ENCODE results near the gene DLX1.

Gene DLX1

GRCh38 chr2:172087780-172088244, 2.5 kb downstream of the DLX1 start:
- no peak for DNase-seq (ENCODE audit: low read depth)

- no peak for DNase-seq (ENCODE audit: low read depth)
Measured at GRCh38 chr2:172088245-172089004, 3.1 kb downstream of the DLX1 start.

GRCh38 chr2:172089005-172089504, 3.7 kb downstream of the DLX1 start:
- no peak for DNase-seq (ENCODE audit: low read depth)

- no peak for DNase-seq (ENCODE audit: low read depth)
Measured at GRCh38 chr2:172089633-172090032, 4.3 kb downstream of the DLX1 start.

- DNase-seq (ENCODE audit: low read depth), result no peak
Measured at GRCh38 chr2:172090044-172090961, 5.0 kb downstream of the DLX1 start.

GRCh38 chr2:172091000-172091641, 5.8 kb downstream of the DLX1 start:
- DNase-seq (ENCODE audit: low read depth), result no peak

- no peak for DNase-seq (ENCODE audit: low read depth)
Measured at GRCh38 chr2:172091761-172092566, 6.7 kb downstream of the DLX1 start.

- DNase-seq (ENCODE audit: low read depth), result no peak
Measured at GRCh38 chr2:172092716-172093415, 7.6 kb downstream of the DLX1 start.

- DNase-seq (ENCODE audit: low read depth), result no peak
Measured at GRCh38 chr2:172093416-172094293, 8.3 kb downstream of the DLX1 start.

GRCh38 chr2:172094294-172095145, 9.2 kb downstream of the DLX1 start:
- no peak for DNase-seq (ENCODE audit: low read depth)

- no peak for DNase-seq (ENCODE audit: low read depth)
Measured at GRCh38 chr2:172095146-172095904, 10.0 kb downstream of the DLX1 start.

- DNase-seq (ENCODE audit: low read depth), result no peak
Measured at GRCh38 chr2:172095905-172096625, 10.8 kb downstream of the DLX1 start.

- DNase-seq (ENCODE audit: low read depth), result no peak
Measured at GRCh38 chr2:172096626-172097547, 11.6 kb downstream of the DLX1 start.

- DNase-seq (ENCODE audit: low read depth), result no peak
Measured at GRCh38 chr2:172097557-172098131, 12.3 kb downstream of the DLX1 start.

- no peak for DNase-seq (ENCODE audit: low read depth)
Measured at GRCh38 chr2:172098287-172098649, 13.0 kb downstream of the DLX1 start.

All from CMK (cell line).